Osteoblast (primary cell): ENCODE measurements around the gene CCDC191. TPM values are rescaled to one million over a fixed set of nuclear protein-coding genes. Genes with fewer than 3 reads are reported as not detected.

ENCODE experiments used
- DNase-seq: peaks from one replicate; pipeline ENCODE4 v3.0.0; 2011; ENCODE audit warnings: low spot score, mixed read lengths; ENCODE audit not compliant: insufficient read length; ENCODE audit errors: missing footprints
- H2AFZ ChIP-seq: 2 replicates; pipeline ENCODE4 v1.6.0; 2011; ENCODE audit warnings: mild to moderate bottlenecking, low read length
- H3K27ac ChIP-seq: 2 replicates; pipeline ENCODE4 v1.5.1; 2011; ENCODE audit warnings: mild to moderate bottlenecking, low read depth, low read length, moderate library complexity
- H3K27me3 ChIP-seq: 2 replicates; pipeline ENCODE4 v1.6.0; 2012; ENCODE audit warnings: mild to moderate bottlenecking, control low read depth, inconsistent platforms, low read length, moderate library complexity; ENCODE audit not compliant: insufficient read depth
- H3K36me3 ChIP-seq: 2 replicates; pipeline ENCODE4 v1.5.1; 2011; ENCODE audit warnings: mild to moderate bottlenecking, low read length, control low read depth, moderate library complexity; ENCODE audit not compliant: insufficient read depth
- H3K4me1 ChIP-seq: 2 replicates; pipeline ENCODE4 v1.5.1; 2011; ENCODE audit warnings: mild to moderate bottlenecking, low read length, control low read depth, moderate library complexity; ENCODE audit not compliant: insufficient read depth
- H3K4me2 ChIP-seq: 2 replicates; pipeline ENCODE4 v1.6.0; 2011; ENCODE audit warnings: mild to moderate bottlenecking, low read length; ENCODE audit not compliant: insufficient read depth
- H3K4me3 ChIP-seq: fragments of 200-600 bp; sonication (generic); 3 replicates; pipeline ENCODE4 v1.5.1; 2012; ENCODE audit warnings: mild to moderate bottlenecking, low read length, inconsistent platforms; ENCODE audit not compliant: insufficient read depth
- H3K79me2 ChIP-seq: 2 replicates; pipeline ENCODE4 v1.6.0; 2012; ENCODE audit warnings: mild to moderate bottlenecking, low read length, control low read depth, inconsistent platforms; ENCODE audit not compliant: insufficient read depth
- H3K9me3 ChIP-seq: 2 replicates; pipeline ENCODE4 v1.5.1; 2011; ENCODE audit warnings: low read depth, low read length, control low read depth
- H4K20me1 ChIP-seq: 2 replicates; pipeline ENCODE4 v1.6.0; 2012; ENCODE audit warnings: mild to moderate bottlenecking, low read length, control low read depth; ENCODE audit not compliant: insufficient read depth
- CTCF ChIP-seq: IDR thresholded peaks from 2 replicates; pipeline ENCODE4 v1.5.1; 2011; ENCODE audit warnings: mild to moderate bottlenecking, low read depth, low read length, moderate library complexity; ENCODE audit errors: extremely low read depth
- total RNA-seq: library from RNA; depleted of rRNA; stranded (reverse); fragments of >200 nt; gene quantifications from 2 replicates; pipeline ENCODE4 v1.2.3, GENCODE V29; 2012

The CCDC191 gene
- total RNA-seq, 1 donor: 4.0 TPM

GRCh38 chr3:114022145-114022802 is 34.1 kb downstream of the CCDC191 start:
- Histone ChIP-seq H3K27me3 (no peaks in the 10 kb centered on the region), H3K4me2 (no peak overlapping the region), H3K4me3 (no peak overlapping the region), H3K27ac (no peak overlapping the region), H3K9me3 (no peaks in the 10 kb centered on the region), H4K20me1 (no peaks in the 10 kb centered on the region), H3K79me2 (no peaks in the 10 kb centered on the region), H3K36me3 (no peaks in the 10 kb centered on the region), H2AFZ (no peak overlapping the region), H3K4me1 (no peaks in the 10 kb centered on the region)
- no peak for TF ChIP-seq CTCF
- no peak for DNase-seq

- TF ChIP-seq CTCF: no peak
- H3K4me3 ChIP-seq: no peak overlapping the region
- H3K27ac ChIP-seq: no peak overlapping the region
- H3K36me3 ChIP-seq: no peaks in the 10 kb centered on the region
- H3K9me3 ChIP-seq: no peaks in the 10 kb centered on the region
- H3K27me3 ChIP-seq: no peaks in the 10 kb centered on the region
- H3K79me2 ChIP-seq: no peaks in the 10 kb centered on the region
- DNase-seq: no peak
- H2AFZ ChIP-seq: no peak overlapping the region
- no peaks in the 10 kb centered on the region for H3K4me1 ChIP-seq
- H4K20me1 ChIP-seq: no peaks in the 10 kb centered on the region
- no peak overlapping the region for H3K4me2 ChIP-seq
Observed at GRCh38 chr3:114020907-114021306, 35.4 kb downstream of the CCDC191 start.

GRCh38 chr3:114019486-114019885 is 36.8 kb downstream of the CCDC191 start:
- H3K4me3 ChIP-seq: no peak overlapping the region
- DNase-seq: no peak
- H4K20me1 ChIP-seq: no peaks in the 10 kb centered on the region
- no peaks in the 10 kb centered on the region for H3K9me3 ChIP-seq
- H3K27me3 ChIP-seq: no peaks in the 10 kb centered on the region
- no peaks in the 10 kb centered on the region for H3K4me1 ChIP-seq
- no peak overlapping the region for H2AFZ ChIP-seq
- no peaks in the 10 kb centered on the region for H3K79me2 ChIP-seq
- H3K27ac ChIP-seq: no peak overlapping the region
- H3K4me2 ChIP-seq: no peak overlapping the region
- no peak for TF ChIP-seq CTCF
- H3K36me3 ChIP-seq: no peaks in the 10 kb centered on the region

- H3K4me2 ChIP-seq: no peak overlapping the region
- no peak for TF ChIP-seq CTCF
- DNase-seq: no peak
- no peaks in the 10 kb centered on the region for H4K20me1 ChIP-seq
- H3K36me3 ChIP-seq: no peaks in the 10 kb centered on the region
- no peaks in the 10 kb centered on the region for H3K9me3 ChIP-seq
- no peaks in the 10 kb centered on the region for H3K27me3 ChIP-seq
- H3K79me2 ChIP-seq: no peaks in the 10 kb centered on the region
- H3K4me3 ChIP-seq: no peak overlapping the region
- H3K4me1 ChIP-seq: no peaks in the 10 kb centered on the region
- H2AFZ ChIP-seq: no peak overlapping the region
- H3K27ac ChIP-seq: no peak overlapping the region
Observed at GRCh38 chr3:114014211-114014610, 42.1 kb downstream of the CCDC191 start.
